NCI-H1694 (cell line): ENCODE results near the gene HS1BP3.

Experiments used
- DNase-seq: peaks from one replicate; lab custom pipeline; 2025; lab: John Stamatoyannopoulos, UW

Gene HS1BP3, protein sequence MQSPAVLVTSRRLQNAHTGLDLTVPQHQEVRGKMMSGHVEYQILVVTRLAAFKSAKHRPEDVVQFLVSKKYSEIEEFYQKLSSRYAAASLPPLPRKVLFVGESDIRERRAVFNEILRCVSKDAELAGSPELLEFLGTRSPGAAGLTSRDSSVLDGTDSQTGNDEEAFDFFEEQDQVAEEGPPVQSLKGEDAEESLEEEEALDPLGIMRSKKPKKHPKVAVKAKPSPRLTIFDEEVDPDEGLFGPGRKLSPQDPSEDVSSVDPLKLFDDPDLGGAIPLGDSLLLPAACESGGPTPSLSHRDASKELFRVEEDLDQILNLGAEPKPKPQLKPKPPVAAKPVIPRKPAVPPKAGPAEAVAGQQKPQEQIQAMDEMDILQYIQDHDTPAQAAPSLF

DNA sequence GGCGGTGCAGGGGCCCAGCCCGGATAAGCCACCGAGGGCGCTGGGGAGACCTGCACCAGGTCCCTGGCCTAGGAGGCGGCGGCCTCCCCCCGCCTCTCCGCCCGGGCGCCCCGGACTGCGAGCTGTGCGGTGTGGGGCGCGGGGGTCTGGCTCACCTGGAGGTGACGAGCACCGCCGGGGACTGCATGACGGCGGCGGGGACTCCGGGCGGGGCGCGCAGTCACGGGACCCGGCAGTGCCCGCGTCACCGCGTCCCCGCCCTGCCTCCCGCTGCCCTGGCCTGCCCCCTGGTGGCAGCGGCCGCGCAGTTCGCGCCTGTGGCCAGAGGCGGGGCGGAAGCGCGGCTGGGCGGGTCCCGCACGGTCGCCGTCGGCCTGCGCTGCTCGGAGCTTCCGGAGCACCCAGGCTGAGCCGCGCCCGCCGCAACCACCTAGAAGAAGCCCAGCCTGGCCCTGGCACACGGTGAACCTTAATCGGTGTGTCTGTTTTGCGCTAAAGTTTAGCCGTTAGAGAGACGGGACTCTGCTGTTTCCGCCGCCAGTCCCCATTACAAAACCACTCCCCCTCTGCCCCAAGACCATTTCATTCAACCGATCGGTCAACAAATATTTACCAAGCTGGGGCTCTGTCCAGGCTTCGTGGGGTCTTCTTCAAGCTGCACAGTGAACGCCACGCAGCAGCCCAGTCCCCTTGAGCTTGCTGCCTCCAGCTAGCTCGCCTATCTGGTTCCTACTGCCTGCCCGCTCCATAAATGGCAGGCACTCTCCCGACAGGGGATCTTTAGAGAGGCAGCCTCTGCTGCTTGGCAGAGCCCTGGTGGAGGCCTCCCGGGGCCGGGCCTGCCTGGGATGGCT lies at the start of gene HS1BP3:
Gene HS1BP3 (minus strand): TSS at position 222 of the 854 bp plus-strand sequence. CDS start 35 bp downstream, at position 187.
- DNase-seq: peak; percentile 65

DNA sequence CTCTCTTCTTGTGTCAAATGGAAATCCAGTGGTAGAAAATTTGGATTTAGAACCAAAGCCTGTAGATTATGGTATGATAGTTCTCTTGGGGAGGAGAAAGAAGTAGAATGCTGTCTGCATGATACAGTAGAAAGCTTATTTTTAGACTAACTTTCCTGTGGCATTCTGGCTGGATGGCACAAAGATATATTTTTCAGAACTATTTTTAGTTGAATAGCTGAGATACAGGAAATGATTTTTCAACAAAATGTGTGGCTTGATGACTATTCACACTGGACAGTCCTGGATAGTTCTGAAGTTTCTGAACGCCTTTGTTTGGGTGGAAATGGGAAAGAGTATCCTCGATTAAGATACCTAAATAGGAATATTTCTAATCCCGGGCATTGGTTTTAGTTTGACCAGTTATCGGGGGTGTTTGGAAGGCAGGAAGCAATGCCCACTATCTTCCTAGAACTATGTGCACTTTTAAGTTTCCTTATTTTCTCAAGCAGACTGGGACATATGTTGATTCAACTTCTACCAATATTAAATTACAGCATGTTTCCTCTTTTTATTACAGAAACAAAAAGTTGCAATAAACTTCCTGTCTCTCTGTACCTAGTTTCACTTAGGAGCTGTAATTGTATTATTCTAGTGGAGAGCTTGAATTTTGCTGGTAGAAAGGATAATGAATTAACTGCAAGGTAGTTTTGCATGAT lies 48.2 kb upstream of the HS1BP3 start:
- DNase-seq: no peak

DNA sequence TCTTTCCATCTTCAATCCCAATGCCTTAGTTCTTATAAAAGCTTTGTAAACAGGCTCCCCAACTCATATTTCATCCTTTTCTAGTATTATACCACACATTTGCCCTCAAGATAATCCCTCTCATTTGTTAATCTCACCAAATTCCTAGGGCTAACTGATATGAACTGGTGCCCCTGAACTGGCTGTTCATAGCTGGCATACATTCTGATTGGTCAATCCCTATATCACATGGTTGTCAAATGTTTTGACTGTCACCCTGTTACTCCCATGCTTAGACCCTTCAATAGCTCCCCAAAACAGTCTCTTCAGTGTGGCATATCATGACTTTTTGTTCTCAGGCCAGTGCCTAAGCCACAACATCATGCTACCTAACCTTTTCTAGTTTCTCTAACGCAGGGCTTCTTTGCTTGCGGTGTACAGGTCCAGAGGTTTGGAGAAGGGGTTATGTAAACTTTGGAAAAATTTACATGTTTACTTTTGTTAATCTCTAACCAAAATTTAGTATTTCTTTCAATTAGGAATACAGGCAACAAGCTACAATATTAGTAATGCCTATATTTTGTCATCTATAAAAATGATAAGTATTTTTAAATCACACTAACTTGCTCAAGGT lies 46.5 kb upstream of the HS1BP3 start:
- DNase-seq: no peak

DNA sequence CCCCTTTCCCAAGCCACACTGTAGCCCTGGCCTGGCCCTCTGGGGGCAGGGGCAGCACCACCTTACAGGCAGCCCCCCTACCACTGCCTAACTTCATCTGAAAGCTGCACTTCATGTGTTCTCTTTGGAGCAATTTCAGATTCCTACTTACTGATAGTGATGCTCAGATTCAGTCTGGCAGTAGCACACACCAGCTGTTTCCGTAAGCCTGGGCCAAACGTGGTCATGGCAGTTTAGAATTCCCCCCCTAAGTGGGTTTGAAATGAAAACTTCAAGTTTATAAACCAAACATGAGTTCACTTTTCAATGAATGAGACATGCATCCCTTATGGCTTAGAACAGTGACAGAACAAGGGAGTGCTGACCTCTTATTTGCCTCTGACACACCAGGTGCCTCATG lies 45.5 kb upstream of the HS1BP3 start:
- DNase-seq: no peak

DNA sequence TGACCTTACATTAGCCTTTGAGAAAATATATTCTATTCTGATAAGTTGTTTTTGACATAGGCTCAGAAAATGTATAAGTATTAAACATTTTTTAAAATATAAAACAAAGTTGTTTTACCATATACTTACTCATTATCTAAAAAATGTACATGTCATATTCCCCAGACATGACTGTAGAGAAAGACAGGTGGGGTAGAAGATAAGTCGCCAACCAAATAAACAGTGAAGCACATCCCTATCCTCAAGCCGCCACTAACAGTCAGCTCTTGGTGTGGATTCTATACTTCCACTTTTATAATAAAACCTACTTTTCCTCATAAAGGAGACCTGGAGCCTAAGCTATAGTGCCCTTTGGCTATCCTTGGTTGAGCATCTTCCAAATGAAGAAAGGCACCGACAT lies 42.4 kb upstream of the HS1BP3 start:
- no peak for DNase-seq

DNA sequence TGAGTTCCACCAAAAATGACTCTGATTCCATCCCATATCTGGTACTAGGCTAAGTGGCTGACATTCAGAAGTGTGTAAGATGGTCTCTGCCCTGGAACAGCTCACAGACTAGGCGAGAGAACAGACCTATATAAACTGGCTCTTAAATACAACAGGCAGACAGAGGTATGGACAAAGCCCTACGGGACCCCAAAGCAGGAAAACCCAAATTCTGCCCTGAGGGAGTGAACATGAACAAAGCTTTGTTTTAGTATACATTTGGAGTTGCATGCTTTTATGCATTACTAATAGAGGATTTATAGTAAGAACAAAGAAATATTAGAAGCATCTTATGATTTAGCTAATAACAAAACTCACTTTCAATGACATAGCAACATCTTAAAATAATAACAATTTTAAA lies 41.2 kb upstream of the HS1BP3 start:
- no peak for DNase-seq

DNA sequence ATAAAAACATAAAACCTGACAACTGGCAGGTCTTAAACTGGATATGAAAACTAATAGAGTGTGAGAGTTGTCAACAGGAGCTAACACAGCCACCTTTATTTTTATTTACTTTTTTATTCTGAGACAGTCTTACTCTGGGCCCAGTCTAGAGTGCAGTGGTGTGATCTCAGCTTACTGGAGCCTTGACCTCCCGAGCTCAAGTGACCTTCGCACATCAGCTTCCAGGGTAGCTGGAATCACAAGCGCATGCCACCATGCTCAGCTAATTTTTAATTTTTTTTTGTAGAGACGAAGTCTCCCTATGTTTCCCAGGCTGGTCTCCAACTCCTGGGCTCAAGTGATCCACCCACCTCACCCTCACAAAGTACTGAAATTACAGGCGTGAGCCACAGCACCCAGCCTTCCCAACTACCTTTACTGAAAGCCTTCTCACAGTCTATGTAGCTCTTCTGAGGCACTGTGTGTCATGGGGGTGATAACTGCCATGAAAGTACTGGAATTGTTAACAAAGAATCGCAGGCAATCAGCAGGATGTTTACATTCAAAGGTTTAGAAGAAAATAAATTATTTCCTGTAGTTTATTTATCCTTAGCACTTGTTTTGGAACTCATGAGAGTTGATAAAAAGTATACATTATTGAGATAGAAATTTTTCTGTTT lies 40.3 kb upstream of the HS1BP3 start:
- no peak for DNase-seq

DNA sequence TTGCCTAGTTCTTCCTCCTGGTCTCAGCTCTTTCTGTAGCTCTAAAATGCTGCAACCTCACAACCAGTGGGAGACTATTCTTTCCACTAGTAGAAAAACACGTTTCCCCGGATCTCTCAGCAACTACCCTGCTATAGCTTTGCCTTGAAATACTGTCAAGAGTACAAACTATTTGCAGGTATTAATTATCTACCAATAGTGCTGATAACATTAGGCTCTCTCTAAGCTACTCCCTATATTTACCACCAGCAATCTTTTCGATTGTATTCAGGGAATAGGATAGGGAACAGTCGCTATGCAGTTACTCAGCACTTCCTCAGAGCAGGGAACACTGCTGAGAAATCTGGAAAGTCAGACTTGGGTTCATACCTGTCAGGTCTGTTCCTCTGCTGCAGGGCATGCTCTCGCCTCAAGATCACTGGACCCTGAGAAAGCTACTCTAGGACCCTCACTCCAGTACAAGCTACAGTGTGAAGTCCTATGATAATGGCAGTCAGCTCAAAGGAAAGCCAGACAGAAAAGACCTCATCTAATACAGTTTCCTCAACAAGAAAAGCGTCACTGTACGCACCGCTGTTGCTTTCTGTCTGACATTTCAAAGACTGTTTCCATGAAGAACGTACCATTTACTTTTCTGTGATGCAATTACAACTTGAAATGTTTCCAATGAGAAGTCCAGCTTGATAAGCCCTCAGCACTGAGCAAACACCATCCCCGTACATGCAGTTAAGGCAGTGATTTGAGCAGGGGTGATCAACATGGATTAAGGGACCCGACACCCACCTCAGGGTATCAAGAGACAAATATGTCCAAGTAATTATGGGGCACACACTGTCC lies 38.7 kb upstream of the HS1BP3 start:
- DNase-seq: no peak

DNA sequence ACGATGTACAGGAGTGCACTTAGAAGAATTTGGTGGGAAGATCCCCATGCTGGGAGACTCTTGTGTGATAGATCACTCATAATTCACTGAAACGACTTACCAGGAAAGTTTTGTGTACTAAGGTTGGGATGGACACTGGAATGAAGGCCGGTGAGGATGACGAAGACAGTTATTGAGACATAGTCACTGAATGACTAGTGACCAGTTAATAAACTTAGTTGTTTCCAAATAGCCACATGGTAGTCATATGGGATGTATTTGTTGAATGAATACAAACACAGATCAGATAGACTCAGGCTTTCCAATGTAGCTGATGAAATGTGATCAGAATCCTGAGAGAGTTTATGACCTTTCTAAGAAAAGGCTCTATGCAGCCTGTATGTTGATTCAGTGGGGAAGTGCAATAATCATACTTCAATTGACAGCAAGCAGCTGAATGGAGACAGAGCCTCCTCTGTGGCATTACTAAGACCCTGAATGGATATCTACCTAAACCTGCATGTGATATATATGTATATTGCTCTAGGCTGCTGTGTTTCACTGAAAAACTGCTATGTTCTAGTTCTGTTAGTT lies 36.4 kb upstream of the HS1BP3 start:
- no peak for DNase-seq

DNA sequence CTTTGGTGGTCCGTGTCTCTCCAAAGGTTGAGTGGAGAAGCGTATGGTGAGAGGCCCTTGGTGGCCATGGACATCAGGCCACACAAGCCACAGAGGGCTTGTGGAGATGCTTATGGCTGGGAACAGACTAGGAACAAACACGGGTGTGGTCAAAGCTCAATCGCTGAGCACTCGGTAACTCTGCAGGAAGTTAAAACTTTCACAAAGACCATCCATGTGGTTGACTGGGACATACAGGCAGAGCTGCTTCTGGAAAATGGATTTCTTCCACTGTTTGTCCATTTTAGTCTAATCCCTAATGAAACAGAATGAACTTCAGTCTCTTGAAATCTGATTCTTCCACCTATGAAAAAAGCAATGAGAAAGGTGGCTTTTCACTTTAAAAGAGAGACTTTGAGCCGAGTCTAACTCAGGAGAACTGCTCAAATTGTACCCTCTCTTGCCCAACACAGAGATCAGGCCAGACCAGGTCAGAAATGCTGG lies 33.7 kb upstream of the HS1BP3 start:
- DNase-seq: no peak

DNA sequence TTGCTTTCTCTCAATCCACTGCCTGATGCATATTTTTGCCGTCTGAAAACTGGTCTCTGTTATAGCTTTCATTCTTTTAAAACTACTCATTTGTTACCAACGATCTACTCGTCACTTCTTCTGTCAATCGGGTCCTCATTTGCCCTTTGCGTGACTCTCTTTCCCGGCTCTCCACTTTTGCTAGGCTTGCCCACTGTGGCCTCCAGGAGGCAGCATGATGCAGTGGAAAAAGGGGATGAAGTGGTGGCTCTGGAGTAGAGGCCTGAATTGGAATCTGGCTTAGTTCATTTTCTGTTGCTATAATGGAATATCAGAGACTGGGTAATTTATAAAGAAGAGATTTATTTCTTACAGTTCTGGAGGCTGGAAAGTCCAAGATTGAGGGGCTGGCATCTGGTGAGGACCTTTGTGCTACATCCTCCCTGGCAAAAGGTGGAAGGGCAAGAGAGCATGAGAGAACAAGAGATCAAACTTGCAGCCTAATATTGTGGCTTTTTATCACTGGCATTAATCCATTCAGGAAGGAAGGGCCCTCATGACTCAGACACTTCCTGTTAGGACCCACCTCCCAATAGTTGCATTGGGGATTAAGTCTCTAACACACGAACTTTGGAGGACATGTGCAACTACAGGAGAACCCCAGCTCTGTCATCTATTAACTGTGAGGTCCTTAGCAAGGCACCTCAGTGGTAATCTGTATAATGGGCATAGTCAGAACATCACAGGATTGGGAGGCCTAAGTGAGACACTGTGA lies 31.4 kb upstream of the HS1BP3 start:
- DNase-seq: peak; percentile 30

DNA sequence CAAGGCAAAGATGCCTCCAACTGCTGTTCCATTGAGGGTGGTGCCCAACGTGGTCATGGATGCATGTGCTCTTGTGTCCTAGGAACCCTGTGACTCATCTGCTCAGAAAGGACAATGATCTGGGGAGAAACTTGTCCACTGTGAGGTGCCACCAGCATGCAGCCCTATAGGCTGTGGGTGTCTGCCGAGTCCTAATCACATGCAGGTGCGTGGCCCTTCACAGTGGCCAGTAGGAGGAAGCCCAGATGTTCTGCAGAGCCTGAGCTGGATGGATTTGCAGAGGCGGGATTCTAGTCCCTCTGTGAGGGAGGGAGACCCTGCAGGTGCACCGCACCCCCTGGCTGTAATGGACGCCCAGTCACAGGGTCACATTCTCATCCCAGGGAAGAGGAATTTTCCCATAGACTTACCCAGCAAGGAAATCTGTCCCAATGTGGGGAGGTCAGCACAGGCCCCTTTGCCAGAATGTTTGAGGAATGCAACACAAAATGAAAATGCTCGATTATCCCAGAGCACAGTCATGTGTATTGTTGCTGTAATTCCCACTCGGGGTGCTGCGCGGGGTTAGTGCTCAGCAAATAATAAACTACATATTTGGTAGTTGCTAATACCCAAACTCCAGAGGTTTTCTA lies 30.0 kb upstream of the HS1BP3 start:
- DNase-seq: no peak

DNA sequence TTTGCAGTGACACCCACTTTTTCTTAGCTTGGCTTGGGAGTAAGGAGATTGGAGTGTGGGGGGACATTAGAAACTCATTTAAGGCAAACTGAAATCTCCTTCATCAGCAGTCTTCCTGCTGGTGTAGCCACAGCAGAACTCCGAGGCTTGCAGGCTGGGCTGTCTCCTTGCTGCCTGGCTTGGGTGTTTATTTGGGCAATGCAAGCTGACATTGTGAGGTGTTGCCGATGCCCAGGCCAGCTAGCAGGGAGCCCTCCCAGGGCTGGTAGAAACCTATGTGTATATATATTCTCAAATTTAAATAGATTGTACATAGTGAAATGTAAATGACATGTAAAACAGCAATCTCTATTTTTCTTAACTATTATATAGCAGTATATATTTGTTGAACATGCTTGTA lies 27.9 kb upstream of the HS1BP3 start:
- no peak for DNase-seq

DNA sequence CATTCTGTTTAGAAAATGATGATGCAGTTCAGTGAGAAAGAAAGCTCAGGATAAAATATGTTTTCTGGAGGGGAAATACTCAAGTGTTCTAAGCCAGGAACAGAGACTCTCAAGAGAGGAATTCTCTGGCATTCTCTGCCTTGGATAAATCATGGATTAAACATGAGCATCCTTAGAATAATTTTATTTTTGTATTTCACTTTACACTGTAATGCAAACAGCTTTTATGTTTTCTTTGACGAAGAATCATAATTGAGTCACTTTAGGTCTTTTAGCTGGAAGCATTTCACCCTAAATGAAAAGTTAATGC lies 27.1 kb upstream of the HS1BP3 start:
- no peak for DNase-seq

DNA sequence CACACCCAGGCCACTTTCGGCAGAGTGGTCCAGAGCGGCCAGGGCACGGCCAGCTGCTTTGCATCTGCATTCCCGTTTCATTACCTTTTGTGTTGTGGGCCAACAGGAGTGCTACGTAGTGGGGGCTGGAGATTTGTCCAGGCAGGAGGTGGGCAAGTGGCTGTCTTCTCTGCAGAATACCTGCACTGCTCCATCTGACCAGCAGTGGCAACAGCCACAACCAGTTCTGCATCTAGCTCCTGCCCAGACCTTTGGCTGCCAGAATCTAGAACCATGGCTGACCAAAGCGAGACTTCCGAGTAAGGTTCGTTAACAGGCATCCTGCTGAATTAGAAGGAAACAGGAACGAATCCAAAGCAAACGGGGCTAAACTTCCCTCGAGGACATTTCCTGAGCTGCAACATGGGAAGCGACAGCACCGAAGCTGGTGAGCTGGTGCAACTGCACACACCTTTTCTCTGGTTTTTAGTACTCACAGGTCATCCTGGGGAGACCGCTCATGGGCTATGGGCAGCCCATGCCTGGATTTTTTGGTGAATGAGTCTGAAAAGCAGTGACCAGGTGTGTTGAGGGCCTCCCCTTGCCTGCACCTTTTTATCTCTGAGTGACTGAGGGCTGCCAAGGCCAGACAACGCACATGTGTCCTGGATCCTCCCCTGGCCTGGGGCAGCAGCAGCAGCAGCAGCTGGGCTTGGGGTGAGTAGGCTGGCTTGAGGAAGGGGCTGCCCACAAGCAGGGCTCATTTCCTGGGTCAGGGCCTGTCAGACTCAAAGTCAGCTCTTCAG lies 26.6 kb upstream of the HS1BP3 start:
- DNase-seq: no peak

DNA sequence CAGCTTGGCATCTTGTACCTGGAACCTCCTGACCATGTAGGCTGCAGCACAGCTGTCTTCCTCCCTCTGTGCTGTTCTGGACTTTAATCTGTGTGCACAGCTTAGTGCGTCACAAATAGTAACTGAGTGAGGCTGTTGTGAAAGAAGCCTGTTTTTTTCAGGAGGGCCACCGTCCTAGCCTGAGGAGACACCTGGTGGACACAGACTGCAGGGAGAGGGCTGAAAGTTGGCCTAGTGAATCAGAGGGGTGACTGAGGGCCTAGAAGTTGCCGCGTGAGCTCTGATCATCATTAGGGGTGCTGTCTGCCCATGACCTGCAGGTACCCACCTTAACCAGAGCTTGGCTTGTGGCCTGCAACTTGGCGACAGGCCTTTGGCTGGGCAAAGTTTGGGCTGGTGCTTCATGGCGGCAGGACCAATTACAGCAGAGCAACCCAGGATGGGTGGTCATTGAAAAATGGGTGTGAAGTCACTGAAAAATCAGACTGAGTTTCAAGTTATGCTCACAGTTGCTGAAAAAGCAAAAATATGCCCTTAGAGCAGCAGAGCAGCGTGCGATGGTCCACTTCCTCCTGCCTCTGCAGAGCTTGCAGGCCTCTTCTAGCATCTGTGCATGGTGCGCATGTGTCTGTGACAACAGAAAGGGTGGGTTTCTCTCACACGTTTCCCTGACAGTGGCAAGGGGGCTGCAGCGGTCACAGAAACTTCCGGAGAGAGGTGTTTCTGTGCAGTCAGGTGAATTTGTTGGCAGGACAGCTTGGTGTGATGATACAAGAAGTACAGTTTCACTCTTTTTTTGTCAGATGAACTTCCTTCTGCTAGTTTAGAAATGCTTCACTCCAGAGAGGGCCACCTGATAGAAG lies 25.7 kb upstream of the HS1BP3 start:
- DNase-seq: no peak

DNA sequence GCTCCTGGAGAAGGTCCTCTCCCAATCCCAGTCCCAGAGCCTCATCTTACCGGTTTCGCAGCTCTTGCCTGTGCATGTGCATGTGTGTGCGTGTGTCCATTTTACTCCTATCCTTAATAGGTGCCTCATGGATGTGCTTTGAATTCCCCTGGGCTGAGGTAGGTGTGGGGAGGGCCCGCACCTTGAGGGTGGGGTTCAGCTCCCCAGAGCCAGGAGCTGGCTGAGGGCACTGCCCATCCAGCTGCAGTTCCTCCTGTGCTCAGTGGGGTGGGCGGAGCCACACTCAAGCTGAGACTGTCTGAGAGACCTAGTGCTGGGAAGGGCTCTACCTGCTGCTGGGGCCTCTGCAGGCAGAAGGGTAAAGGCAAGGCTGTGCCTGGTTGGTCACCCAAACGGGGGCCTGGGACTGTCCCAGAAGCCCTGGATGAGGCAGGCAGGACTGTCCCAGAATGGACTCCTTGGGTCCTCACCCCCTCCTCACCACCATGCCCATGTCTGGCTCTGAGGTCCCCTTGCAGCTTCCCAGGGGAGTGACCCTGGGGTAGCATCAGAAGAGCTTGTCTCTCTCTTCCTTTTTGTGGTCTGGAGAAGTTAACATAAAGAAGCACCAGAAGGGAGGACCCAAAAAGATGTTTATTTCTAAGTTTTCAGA lies 24.9 kb upstream of the HS1BP3 start:
- no peak for DNase-seq
